Measurements from ENCODE around the gene RALGAPA2.
"Not testable (repeated sequence)": the region's sequence is repeated elsewhere in the genome, so short reads cannot be mapped to it uniquely, and the experiment has no call there.

RALGAPA2 gene

DNA sequence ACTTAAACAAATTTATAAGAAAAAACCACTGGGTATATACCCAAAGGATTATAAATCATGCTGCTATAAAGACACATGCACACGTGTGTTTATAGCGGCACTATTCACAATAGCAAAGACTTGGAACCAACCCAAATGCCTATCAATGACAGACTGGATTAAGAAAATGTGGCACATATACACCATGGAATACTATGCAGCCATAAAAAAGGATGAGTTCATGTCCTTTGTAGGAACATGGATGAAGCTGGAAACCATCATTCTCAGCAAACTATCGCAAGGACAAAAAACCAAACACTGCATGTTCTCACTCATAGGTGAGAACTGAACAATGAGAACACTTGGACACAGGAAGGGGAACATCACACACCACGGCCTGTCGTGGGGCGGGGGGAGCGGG, 169.1 kb downstream of the RALGAPA2 start:
- not testable (repeated sequence) for DNase-seq (ENCODE audit: low read depth in 3 of 3)

DNA sequence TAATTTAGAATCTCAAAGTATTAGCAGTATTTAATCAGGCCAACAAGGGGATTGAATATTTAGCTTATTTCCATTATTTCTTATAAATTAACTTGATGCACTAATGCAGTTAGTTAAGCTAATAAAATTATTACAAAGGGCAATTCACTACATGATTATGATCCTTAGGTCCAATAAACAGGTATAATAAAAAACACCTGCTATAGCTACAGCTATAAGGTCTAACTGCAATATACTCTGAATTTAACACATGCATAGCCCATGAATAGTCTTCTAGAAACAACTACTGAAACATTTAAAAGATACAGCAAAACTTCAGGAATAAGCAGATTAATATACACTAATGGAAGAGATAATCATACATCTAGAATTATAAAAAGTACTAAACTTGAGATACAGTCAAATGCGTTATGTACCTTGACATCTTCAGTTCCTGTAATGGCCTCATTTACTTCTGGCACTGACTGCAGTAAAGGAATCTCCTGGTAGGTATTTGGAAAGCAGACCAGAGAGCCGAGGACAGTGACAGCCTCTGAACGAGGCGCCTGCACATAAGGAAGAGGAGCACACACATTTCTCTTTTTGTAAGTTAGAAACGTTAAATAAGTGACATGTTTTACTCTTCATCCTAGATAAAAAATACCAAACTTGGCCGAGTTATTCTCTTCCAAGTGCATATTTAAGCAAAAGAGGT, 176.1 kb downstream of the RALGAPA2 start:
- no peak for DNase-seq (ENCODE audit: low read depth in 3 of 3)

- DNase-seq (ENCODE audit: low read depth in 3 of 3) = no peak
Measured at GRCh38 chr20:20535051-20535450, 177.4 kb downstream of the RALGAPA2 start.

- no peak for DNase-seq (ENCODE audit: low read depth in 3 of 3)
Measured at GRCh38 chr20:20531283-20531682, 181.2 kb downstream of the RALGAPA2 start.

- DNase-seq (ENCODE audit: low read depth in 3 of 3) = no peak
Measured at GRCh38 chr20:20530428-20531151, 181.9 kb downstream of the RALGAPA2 start.

DNA sequence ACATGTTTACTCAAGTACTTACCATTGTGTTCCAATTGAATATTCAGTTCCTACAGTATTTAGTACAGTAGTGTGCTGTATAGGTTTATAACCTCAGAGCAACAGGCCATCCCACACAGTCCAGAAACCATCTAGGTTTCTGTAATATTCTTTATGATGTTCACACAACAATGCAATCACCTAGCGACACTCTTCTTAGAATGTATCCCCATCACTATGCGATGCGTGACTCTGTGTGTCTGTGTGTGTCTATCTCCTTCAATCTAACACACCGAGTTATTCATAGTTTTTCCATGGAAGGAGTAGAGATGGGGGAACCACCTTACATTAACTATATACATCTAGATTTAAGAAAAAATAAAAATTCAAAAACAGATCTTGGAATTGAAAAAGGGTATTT, 182.8 kb downstream of the RALGAPA2 start:
- DNase-seq (ENCODE audit: low read depth in 3 of 3) = no peak

DNA sequence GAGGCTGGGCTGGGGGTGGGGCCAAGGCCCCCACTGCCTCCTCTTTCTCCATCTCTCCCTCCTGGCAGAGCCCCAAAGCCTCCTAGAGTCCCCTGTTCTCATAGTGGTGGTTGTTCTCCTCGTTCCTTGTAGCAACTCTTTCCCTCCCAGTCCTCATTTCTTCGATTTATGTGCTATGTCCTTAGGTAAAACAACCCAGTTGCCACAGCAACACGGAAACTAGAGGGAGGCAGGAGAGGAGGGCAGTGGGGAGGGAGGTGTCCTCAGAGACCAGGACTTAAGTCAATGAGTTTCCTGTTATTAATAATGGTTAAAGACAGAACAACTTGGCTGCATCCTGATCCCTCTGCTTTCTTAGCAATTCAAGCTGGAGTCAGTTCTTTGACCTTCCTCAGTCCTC, 183.6 kb downstream of the RALGAPA2 start:
- DNase-seq (ENCODE audit: low read depth in 3 of 3) = no peak

DNA sequence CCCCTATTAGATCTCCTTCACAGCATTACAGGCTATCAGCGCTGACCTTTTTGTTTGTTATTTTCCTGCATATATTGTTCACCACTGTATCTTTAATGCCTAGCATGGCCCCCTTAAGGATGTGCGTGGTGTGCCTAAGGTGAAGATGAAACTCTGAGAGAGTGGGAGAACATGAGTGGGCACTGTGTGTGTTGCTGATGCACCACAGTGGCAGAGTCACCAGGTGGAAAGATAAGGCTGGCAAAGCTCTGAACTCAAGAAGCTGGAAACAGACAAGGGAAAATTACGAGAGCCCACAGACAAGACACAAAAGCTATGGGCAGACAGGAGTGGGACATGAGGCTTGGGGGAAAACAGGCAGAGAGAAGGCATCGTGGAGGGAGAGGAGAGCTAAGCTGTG, 184.8 kb downstream of the RALGAPA2 start:
- DNase-seq (ENCODE audit: low read depth in 3 of 3) = no peak

DNA sequence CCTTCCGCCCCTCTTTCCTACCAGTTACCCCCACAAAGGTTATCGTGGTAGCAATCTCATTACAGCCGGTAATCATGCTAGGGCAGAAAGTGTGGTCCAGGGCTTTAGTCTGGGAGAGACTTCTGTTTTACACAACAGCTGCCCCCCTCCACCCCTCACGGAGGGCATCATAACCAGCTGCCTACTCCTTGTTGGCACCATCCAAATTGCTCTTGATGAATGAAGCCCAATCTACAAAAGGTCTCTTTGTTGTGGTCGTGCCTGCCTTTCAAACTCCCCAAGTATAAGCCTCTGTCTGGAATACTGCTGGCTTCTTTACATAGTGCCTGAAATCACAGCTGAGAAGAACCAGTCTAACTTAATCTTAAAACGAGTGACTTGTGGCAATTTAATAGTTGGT, 186.7 kb downstream of the RALGAPA2 start:
- DNase-seq (ENCODE audit: low read depth in 3 of 3) = no peak

GRCh38 chr20:20525214-20525613, 187.2 kb downstream of the RALGAPA2 start:
- DNase-seq (ENCODE audit: low read depth in 3 of 3) = no peak

DNA sequence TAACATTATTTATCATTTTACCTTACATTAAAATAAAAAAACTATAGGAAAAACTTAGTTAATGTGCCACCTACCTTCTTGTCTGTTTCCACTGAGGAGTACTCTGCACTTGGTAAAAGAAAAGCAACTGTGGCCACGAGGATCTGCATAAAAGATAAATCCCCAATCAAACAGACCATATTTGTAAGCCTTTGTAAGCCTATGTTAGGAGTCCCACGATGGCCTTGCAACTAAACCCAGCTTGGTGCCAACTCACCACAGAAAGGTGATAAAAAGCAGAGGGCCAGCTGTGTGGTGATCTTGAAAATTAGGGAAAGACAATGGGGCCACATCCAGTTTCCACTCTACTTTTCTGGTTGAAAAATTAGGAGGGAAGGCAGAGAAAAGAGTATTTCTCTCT, 187.7 kb downstream of the RALGAPA2 start:
- no peak for DNase-seq (ENCODE audit: low read depth in 3 of 3)

DNA sequence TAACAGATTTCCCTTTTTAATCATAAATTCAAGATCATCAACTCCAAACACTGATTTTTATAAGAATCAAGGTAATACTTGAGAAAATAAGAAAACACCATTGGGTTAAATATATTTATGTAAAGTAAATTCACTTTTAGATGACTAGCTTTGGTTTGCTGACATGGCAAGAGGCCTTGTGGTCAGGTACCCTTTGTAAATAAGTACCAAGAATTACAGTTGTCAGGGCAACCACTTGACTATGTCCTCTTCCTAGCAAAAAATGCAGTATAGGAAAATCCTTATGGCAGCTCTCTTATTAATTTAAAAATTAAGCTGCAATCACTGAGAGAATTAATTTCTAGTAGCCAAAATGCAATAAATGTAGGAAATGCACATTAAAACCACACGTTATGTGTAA, 190.7 kb downstream of the RALGAPA2 start:
- DNase-seq (ENCODE audit: low read depth in 3 of 3) = no peak

DNA sequence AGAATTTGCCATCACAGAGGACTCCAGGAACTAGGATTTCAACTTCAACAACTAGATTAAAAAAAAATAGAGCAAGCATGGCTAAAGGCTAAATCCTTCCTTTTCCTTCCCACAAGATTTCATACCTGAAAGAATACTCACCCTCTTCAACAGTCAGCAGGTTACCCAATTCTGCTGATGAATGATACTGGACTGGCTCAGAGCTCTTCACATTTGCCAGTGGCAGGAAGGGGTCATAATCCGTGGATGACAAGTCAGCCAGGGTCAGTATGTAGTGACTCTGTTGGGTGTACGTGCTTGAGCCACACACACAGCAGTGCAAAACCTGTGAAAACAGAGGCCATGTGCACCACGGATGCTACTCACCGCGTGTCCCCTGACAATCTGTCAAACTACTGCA, 191.7 kb downstream of the RALGAPA2 start:
- no peak for DNase-seq (ENCODE audit: low read depth in 3 of 3)

GRCh38 chr20:20519269-20519668, 193.2 kb downstream of the RALGAPA2 start:
- no peak for DNase-seq (ENCODE audit: low read depth in 3 of 3)

GRCh38 chr20:20518263-20518662, 194.2 kb downstream of the RALGAPA2 start:
- DNase-seq (ENCODE audit: low read depth in 3 of 3) = no peak

- DNase-seq (ENCODE audit: low read depth in 3 of 3) = no peak
Measured at GRCh38 chr20:20517296-20517695, 195.1 kb downstream of the RALGAPA2 start.

GRCh38 chr20:20513720-20514119, 198.7 kb downstream of the RALGAPA2 start:
- DNase-seq (ENCODE audit: low read depth in 3 of 3) = no peak

DNA sequence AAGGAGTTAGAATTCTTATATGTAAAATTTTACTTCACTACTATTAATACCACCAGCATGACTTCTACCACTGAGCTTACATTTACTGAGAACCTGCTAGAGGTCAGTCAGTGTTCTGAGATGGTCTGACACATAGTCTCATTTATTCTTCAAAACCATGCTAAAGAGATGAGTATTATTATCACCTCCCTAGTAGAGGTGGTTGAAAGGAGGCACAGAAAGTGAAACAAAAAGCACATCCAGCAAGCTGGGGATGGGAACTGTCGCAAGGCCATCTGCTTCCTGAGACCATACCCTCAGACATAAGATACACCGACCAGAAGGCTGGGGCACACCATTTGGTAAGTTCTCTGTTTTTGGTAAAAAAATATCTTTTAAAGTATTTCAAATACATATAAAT, 206.9 kb downstream of the RALGAPA2 start:
- DNase-seq (ENCODE audit: low read depth in 3 of 3) = no peak

DNA sequence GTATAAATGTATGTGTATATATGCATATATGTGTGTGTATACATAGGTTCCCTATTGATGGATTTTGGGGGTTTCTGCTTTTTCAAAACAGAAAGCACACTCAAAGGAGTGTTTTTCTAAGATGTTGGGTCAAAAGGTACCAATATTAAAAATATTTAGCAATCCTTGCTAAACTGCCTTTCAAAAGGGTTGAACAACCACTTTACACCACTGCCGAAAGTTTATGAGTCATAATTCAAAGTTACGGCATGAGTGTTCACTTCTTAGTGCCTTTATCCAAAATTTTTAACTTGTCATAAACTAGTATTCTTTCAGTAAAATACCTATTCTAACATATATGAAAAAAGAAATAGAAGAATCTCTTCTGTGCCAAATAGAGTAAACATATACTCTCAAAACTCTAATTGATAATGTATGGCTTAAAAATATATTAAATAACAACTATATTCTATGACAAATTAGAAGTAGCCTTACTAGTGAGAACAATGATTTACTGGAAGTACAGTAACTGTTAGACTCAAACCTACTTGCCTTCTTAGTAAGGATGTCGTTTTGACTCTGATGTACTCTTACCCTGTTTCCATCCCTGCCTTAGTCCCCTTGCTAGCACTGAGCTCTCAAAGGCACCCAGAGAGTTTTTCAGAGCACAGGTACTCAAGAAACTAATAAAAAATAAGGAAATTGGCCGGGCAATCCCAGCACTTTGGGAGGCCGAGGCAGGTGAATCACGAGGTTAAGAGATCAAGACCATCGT, 208.5 kb downstream of the RALGAPA2 start:
- DNase-seq (ENCODE audit: low read depth in 3 of 3) = no peak

GRCh38 chr20:20501128-20501527, 211.3 kb downstream of the RALGAPA2 start:
- DNase-seq (ENCODE audit: low read depth in 3 of 3) = no peak

DNA sequence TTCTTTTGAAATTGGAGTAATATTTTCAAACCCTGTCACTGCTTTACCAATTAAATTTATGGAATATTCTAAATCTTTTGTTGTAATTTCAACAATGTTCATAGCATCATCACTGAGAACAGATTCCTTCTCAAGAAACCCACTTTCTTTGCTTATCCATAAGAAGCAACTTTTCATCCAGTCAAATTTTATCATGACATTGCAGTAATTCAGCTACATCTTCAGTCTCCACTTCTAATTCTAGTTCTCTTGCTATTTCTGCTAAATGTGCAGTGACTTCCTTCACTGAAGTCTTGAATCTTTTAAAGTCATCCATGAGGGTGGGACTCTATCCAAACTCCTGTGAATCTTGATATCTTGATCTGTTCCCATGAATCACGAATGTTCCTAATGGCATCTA, 212.1 kb downstream of the RALGAPA2 start:
- no peak for DNase-seq (ENCODE audit: low read depth in 3 of 3)

DNA sequence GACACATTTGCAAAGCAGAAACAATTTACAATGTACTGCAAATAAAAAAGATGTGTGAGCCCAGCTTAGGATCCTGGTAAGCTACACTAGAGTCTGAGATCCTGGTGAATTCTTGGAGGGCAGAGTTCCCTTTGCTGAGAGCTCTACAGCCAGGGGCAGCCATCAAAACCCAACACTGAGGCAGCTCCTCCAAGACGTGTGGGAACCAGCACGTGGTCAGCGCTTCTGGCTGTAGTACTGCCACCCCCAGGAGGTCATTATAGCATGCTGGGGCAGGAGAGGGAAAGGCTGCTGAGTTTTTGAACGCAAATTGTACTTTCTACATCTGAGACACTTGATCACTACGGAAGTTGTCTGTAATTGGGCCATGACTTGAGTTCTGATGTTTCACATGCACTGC, 213.0 kb downstream of the RALGAPA2 start:
- no peak for DNase-seq (ENCODE audit: low read depth in 3 of 3)

Measured in stimulated activated CD4-positive, alpha-beta T cell treated with anti-CD3 and anti-CD28 coated beads, TNF-alpha, amount 100 ng/mL, for 48 hours (primary cell).